GM19328 (cell line): ENCODE measurements around the gene PRAMEF12.
"Not testable (repeated sequence)": the region's sequence is repeated elsewhere in the genome, so short reads cannot be mapped to it uniquely, and the experiment has no call there.

ENCODE experiments used
- ATAC-seq: cut with Tn5 transposase; IDR thresholded peaks from one replicate; pipeline ENCODE4 v1.9.1; 2021; ENCODE audit warnings: mild to moderate bottlenecking, moderate library complexity; ENCODE audit not compliant: unreplicated experiment

Gene PRAMEF12

GRCh38 chr1:12773438-12773837 lies at the start of gene PRAMEF12:
Gene PRAMEF12 (plus strand): TSS chr1:12773738. CDS start chr1:12774868, 1,130 bp downstream.
- ATAC-seq = no peak

- ATAC-seq = no peak
Observed at GRCh38 chr1:12728391-12728790, 45.1 kb upstream of the PRAMEF12 start.

GRCh38 chr1:12730156-12730555 lies 43.4 kb upstream of the PRAMEF12 start:
- no peak for ATAC-seq

- not testable (repeated sequence) for ATAC-seq
Observed at GRCh38 chr1:12731084-12731483, 42.5 kb upstream of the PRAMEF12 start.

- ATAC-seq = no peak
Observed at GRCh38 chr1:12734651-12735050, 38.9 kb upstream of the PRAMEF12 start.

GRCh38 chr1:12738934-12739333 lies 34.6 kb upstream of the PRAMEF12 start:
- no peak for ATAC-seq

- no peak for ATAC-seq
Observed at GRCh38 chr1:12739613-12740012, 33.9 kb upstream of the PRAMEF12 start.

GRCh38 chr1:12741946-12742345 lies 31.6 kb upstream of the PRAMEF12 start:
- no peak for ATAC-seq

GRCh38 chr1:12745126-12745991 lies 28.2 kb upstream of the PRAMEF12 start:
- no peak for ATAC-seq

- no peak for ATAC-seq
Observed at GRCh38 chr1:12745992-12746323, 27.6 kb upstream of the PRAMEF12 start, which contains the start of gene CFAP107. Gene CFAP107 (plus strand): TSS chr1:12746200. CDS start chr1:12746431, 231 bp downstream.

GRCh38 chr1:12748778-12749355 lies 24.7 kb upstream of the PRAMEF12 start:
- ATAC-seq = no peak

- ATAC-seq = no peak
Observed at GRCh38 chr1:12754738-12755137, 18.8 kb upstream of the PRAMEF12 start.

- no peak for ATAC-seq
Observed at GRCh38 chr1:12756273-12756672, 17.3 kb upstream of the PRAMEF12 start.

GRCh38 chr1:12756768-12757413 lies 16.6 kb upstream of the PRAMEF12 start:
- no peak for ATAC-seq

GRCh38 chr1:12757836-12758235 lies 15.7 kb upstream of the PRAMEF12 start:
- no peak for ATAC-seq

- no peak for ATAC-seq
Observed at GRCh38 chr1:12760256-12760795, 13.2 kb upstream of the PRAMEF12 start.

- ATAC-seq = no peak
Observed at GRCh38 chr1:12761781-12762180, 11.8 kb upstream of the PRAMEF12 start.

GRCh38 chr1:12762766-12763165 lies 10.8 kb upstream of the PRAMEF12 start:
- no peak for ATAC-seq

- no peak for ATAC-seq
Observed at GRCh38 chr1:12763479-12763878, 10.1 kb upstream of the PRAMEF12 start.

GRCh38 chr1:12764016-12764415 lies 9.5 kb upstream of the PRAMEF12 start:
- no peak for ATAC-seq

- ATAC-seq = no peak
Observed at GRCh38 chr1:12769031-12769430, 4.5 kb upstream of the PRAMEF12 start.
